KMS-11 (cell line): ENCODE measurements around the gene STT3A.

Experiments
- H2AFZ ChIP-seq: fragments of 200-600 bp; sonication (generic); 2 replicates; pipeline ENCODE4 v1.6.1; 2016; ENCODE audit warnings: antibody characterized with exemption, mixed run types, low read depth
- H3K27ac ChIP-seq: fragments of 200-600 bp; sonication (generic); 2 replicates; pipeline ENCODE4 v1.6.1; 2016; ENCODE audit warnings: mild to moderate bottlenecking, mixed run types
- H3K27me3 ChIP-seq: fragments of 200-600 bp; sonication (generic); 2 replicates; pipeline ENCODE4 v1.6.1; 2017; ENCODE audit warnings: mild to moderate bottlenecking, low read depth, mixed run types, moderate library complexity; ENCODE audit not compliant: insufficient read depth
- H3K36me3 ChIP-seq: fragments of 200-600 bp; sonication (generic); 2 replicates; pipeline ENCODE4 v1.6.1; 2017; ENCODE audit warnings: mild to moderate bottlenecking, mixed run types; ENCODE audit not compliant: insufficient read depth
- H3K4me1 ChIP-seq: fragments of 200-600 bp; sonication (generic); 2 replicates; pipeline ENCODE4 v1.6.1; 2016; ENCODE audit warnings: mild to moderate bottlenecking, low read depth, mixed run types; ENCODE audit not compliant: poor library complexity, severe bottlenecking
- H3K4me2 ChIP-seq: fragments of 200-600 bp; sonication (generic); 2 replicates; pipeline ENCODE4 v1.7.0; 2016; ENCODE audit warnings: mild to moderate bottlenecking, mixed run types
- H3K4me3 ChIP-seq: fragments of 200-600 bp; sonication (generic); IDR thresholded peaks from 2 replicates; pipeline ENCODE4 v1.6.1; 2017; ENCODE audit warnings: low read depth, low read length, mixed read lengths; ENCODE audit not compliant: insufficient read depth
- H3K79me2 ChIP-seq: fragments of 200-600 bp; sonication (generic); 2 replicates; pipeline ENCODE4 v1.6.1; 2016; ENCODE audit warnings: low read depth, mixed run types; ENCODE audit not compliant: insufficient read depth
- H3K9ac ChIP-seq: fragments of 200-600 bp; sonication (generic); 2 replicates; pipeline ENCODE4 v1.6.1; 2016; ENCODE audit warnings: mild to moderate bottlenecking, mixed run types
- H4K20me1 ChIP-seq: fragments of 200-600 bp; sonication (generic); 2 replicates; pipeline ENCODE4 v1.6.1; 2016; ENCODE audit warnings: mild to moderate bottlenecking, mixed run types; ENCODE audit not compliant: insufficient read depth
- CTCF ChIP-seq: fragments of 200-600 bp; sonication (generic); conservative IDR thresholded peaks from 2 replicates; pipeline ENCODE4 v1.6.1; 2017; ENCODE audit warnings: low read depth, mild to moderate bottlenecking, antibody characterized with exemption, low read length, moderate library complexity, mixed read lengths

Gene STT3A

GRCh38 chr11:125553357-125553756 is 39.3 kb upstream of the STT3A start:
- H3K27ac ChIP-seq = no peak overlapping the region
- TF ChIP-seq CTCF = no peak
- no peaks in the 10 kb centered on the region for H4K20me1 ChIP-seq
- no peak overlapping the region for H3K9ac ChIP-seq
- H3K36me3 ChIP-seq = no peaks in the 10 kb centered on the region
- H3K79me2 ChIP-seq = no peaks in the 10 kb centered on the region
- H3K4me3 ChIP-seq = no peak overlapping the region
- H3K4me1 ChIP-seq = no peaks in the 10 kb centered on the region
- H3K4me2 ChIP-seq = no peak overlapping the region
- H3K27me3 ChIP-seq = no peaks in the 10 kb centered on the region
- H2AFZ ChIP-seq = no peak overlapping the region

GRCh38 chr11:125554038-125554437 is 38.6 kb upstream of the STT3A start:
- H3K36me3 ChIP-seq = no peaks in the 10 kb centered on the region
- no peak overlapping the region for H2AFZ ChIP-seq
- H3K27ac ChIP-seq = no peak overlapping the region
- H3K79me2 ChIP-seq = no peaks in the 10 kb centered on the region
- no peaks in the 10 kb centered on the region for H3K4me1 ChIP-seq
- no peak overlapping the region for H3K4me3 ChIP-seq
- no peaks in the 10 kb centered on the region for H4K20me1 ChIP-seq
- no peak overlapping the region for H3K9ac ChIP-seq
- no peak for TF ChIP-seq CTCF
- H3K27me3 ChIP-seq = no peaks in the 10 kb centered on the region
- H3K4me2 ChIP-seq = no peak overlapping the region

GRCh38 chr11:125559888-125560287 is 32.8 kb upstream of the STT3A start:
- Histone ChIP-seq H3K4me3 (no peak overlapping the region), H3K4me2 (no peak overlapping the region), H3K36me3 (no peaks in the 10 kb centered on the region), H2AFZ (no peak overlapping the region), H4K20me1 (no peaks in the 10 kb centered on the region), H3K27me3 (no peaks in the 10 kb centered on the region), H3K27ac (no peak overlapping the region), H3K79me2 (no peaks in the 10 kb centered on the region), H3K4me1 (no peaks in the 10 kb centered on the region), H3K9ac (no peak overlapping the region)
- TF ChIP-seq CTCF = no peak

GRCh38 chr11:125561924-125562323 is 30.7 kb upstream of the STT3A start:
- Histone ChIP-seq H3K4me3 (no peak overlapping the region), H3K27ac (no peak overlapping the region), H4K20me1 (no peaks in the 10 kb centered on the region), H2AFZ (no peak overlapping the region), H3K4me1 (no peaks in the 10 kb centered on the region), H3K79me2 (no peaks in the 10 kb centered on the region), H3K9ac (no peak overlapping the region), H3K27me3 (no peaks in the 10 kb centered on the region), H3K36me3 (no peaks in the 10 kb centered on the region), H3K4me2 (no peak overlapping the region)
- no peak for TF ChIP-seq CTCF

GRCh38 chr11:125562430-125562829 is 30.2 kb upstream of the STT3A start:
- H3K36me3 ChIP-seq = no peaks in the 10 kb centered on the region
- H3K4me3 ChIP-seq = no peak overlapping the region
- no peak overlapping the region for H3K9ac ChIP-seq
- no peaks in the 10 kb centered on the region for H4K20me1 ChIP-seq
- no peaks in the 10 kb centered on the region for H3K4me1 ChIP-seq
- no peaks in the 10 kb centered on the region for H3K27me3 ChIP-seq
- TF ChIP-seq CTCF = no peak
- no peak overlapping the region for H2AFZ ChIP-seq
- no peak overlapping the region for H3K4me2 ChIP-seq
- H3K27ac ChIP-seq = no peak overlapping the region
- H3K79me2 ChIP-seq = no peaks in the 10 kb centered on the region
